Measurements from ENCODE around the gene MRPL14.

Gene MRPL14

DNA sequence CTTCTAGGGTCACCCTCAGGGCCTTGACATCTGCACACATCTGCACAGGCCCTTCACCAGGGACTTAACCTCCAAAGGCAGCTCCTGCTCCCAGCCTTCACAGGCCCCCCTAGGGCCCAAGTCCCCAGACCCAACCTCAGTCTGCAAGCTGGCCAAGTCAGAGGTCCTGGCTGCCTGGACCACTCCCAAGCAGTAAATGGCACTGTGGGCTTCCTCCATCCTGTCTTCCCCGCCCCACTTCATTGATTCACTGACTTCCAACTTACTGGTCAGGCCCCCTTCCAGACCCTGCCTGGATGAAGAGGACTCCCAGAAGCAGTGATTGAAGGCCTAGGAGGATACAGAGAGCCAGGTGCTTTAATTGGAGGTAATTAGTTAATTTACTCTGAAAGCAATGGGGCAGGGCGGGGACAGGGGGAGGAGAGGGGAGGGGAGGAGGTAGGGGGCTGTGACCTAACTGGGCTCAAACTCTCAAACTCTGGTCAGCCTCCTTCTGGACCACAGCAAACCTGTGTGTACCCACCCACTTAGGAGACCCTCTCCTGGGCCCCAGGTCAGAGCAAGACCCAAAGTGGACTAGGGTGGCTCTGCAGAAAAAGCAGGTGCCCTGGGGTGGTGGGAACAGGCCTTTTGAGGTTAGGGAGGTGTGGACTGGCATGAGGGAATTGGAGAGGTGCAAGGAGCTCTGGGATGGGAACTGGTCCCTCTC lies 51.5 kb downstream of the MRPL14 start:
- TF ChIP-seq, protein P1, sequence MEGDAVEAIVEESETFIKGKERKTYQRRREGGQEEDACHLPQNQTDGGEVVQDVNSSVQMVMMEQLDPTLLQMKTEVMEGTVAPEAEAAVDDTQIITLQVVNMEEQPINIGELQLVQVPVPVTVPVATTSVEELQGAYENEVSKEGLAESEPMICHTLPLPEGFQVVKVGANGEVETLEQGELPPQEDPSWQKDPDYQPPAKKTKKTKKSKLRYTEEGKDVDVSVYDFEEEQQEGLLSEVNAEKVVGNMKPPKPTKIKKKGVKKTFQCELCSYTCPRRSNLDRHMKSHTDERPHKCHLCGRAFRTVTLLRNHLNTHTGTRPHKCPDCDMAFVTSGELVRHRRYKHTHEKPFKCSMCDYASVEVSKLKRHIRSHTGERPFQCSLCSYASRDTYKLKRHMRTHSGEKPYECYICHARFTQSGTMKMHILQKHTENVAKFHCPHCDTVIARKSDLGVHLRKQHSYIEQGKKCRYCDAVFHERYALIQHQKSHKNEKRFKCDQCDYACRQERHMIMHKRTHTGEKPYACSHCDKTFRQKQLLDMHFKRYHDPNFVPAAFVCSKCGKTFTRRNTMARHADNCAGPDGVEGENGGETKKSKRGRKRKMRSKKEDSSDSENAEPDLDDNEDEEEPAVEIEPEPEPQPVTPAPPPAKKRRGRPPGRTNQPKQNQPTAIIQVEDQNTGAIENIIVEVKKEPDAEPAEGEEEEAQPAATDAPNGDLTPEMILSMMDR (conservative IDR thresholded peaks at IDR 0.05) = no peak
- H3K27ac ChIP-seq = peak overlapping the region; percentile 74; the same call in 1 of the 2 replicates

DNA sequence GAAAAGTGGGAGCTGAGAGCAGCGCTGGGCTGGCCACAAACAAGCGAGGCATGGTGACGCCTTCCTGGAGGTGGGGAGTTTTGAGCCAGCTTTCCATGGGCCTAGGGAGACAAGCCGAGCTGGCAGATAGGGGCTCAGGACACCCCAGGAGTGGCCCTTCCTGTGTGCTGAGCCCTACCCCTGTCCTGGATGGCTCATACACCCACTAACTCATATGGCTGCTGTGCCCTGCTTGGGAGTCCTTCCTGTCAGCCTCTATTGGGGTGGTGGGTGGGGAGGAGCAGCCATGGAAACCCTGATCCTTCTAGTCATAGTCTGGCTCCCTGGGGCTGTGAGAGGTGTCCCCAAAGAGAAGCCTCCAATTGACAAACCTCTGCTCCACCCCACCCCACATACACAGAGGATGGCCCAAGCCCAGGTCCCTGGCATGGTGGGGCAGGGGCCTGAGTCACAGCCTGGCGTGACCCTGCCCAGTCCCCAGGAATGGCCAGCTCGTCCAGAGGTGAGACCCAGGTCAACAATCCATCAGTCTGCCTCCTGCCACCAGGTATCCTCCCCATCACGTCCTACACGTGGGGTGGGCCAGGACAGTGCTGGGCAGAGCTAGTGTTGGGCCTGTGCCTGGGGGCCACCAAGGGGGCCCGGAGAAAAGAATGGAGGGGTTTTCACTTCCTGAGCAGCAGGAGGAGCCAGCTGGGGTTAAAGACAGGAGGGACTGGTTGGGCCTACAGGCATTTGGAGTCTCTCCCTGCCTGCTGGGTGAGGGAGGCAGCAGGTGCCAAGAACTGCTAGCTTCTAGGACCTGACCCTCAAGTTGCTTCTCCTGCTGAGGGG lies 52.2 kb downstream of the MRPL14 start:
- TF ChIP-seq, protein P1 (conservative IDR thresholded peaks at IDR 0.05) = no peak; the same call in none of the 2 replicates
- H3K27ac ChIP-seq = peak overlapping the region; percentile 74; the same call in 1 of the 2 replicates

DNA sequence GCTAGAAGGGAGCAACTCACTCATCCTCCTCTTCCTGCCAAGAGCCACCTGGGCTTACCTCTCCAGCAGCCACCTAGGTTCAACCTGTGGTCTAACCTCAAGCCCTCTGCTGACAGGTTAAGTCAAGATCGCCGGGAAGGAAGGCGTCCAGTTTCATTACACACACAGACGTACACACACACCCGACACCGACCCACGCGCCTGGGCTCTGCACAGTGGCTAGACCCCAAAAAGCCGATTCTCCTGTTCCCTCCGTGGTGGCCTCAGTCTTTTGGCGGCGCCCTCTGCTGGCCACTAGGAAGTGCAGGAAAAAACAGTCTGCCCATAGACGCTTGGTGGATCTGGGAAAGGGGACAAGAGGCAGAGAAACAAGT lies 52.8 kb downstream of the MRPL14 start:
- TF ChIP-seq, protein P1 (conservative IDR thresholded peaks at IDR 0.05) = peak; percentile 97
- H3K27ac ChIP-seq = peak overlapping the region; percentile 74; the same call in 1 of the 2 replicates

DNA sequence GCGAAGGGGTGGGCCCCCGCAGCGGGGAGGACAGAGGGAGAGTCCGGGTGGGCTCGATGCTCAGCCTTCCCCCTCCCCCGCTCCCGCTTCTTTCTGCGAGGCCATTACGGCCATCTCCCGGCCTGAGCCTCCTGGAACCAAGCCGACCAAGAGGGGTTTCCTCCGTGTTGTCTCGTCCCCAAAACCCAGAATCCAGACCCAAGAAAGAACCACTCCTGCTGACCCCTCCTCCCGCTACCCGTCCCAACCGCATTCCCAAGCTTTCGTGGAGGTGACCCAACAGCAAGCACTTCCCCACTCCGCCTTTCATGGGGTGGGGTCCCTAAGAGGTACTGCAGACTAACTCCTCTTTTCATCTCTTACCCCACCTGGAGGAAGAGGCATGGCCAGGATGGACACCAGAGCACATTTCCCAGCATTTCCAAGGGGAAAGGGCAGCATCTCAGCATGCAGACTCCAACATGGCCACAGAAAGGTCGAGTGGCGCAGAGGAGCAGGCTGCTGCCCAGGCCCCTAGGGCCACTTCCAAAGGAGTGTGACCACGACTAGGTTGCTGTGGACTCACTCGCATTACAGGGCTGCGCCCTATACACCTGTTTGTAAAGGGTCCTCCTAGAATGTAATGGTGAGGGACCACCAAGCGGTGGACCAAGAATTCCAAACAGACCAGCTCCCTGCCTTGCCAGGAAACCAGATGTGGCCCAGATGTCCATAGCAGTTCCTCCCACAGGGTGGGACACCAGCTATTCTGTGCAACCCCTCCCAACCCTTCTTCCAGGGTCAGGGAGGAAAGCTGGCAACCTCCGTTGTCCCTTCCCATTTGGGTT lies 53.4 kb downstream of the MRPL14 start:
- TF ChIP-seq, protein P1 (conservative IDR thresholded peaks at IDR 0.05) = no peak
- peak overlapping the region; percentile 74; the same call in 1 of the 2 replicates for H3K27ac ChIP-seq

DNA sequence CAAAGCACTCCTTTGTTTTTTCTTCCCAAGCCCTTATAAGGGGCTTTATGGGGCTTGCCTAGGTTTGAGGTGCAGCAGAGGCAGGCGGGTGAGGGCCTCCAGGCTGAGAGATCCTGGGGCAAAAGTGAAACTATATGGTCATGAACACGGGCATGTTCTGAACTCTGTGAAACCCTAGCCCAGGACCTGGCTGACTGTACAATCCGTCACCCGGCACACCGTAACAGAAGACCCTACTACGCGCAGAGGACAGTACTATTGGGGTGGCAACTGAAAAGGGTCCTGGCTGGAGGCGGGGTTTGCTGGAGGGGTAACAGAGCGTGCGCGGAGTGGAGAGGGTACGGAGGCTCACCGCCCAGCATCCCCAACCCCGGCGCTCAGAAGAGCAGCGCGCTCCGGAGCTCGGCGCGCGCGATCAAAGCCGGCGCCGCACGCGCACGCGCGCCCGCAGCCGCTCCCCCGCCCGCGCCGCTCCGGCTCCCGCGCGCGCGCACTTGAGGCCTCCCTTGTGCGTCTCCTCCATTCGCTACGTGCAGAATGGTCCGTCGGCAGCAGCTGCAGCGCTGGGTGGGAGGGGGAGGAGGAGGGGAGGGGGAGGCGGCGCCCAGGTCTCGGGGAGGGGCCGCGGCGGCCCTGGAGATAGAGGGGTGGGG lies 54.2 kb downstream of the MRPL14 start:
- peak overlapping the region; percentile 74; the same call in 1 of the 2 replicates for H3K27ac ChIP-seq
- TF ChIP-seq, protein P1 (conservative IDR thresholded peaks at IDR 0.05) = no peak

DNA sequence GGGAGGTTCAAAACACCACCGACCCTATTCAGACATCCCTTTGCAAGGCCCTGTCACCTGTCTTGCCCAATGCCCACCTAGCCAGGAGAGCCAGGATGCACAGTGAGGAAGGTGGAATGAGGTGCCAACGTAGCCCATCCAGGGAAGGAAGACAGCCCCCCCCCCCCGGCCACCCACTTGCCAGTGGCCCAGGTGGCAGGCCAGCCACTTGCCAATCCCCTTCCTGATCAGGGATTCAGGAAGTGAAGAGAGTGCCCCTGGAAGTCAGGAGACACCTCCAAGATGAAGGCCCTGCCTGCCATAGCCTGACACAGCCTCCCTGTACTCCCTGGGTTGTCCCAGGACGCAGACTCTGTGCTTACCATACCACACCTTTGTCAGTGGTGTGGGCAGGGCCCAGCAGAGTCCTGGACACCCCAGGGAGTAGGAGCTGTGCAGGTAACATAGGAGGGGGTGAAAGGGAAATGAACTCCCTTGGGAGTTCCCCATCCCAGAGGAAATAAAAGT lies 54.7 kb downstream of the MRPL14 start:
- peak overlapping the region; percentile 74; the same call in 1 of the 2 replicates for H3K27ac ChIP-seq
- TF ChIP-seq, protein P1 (conservative IDR thresholded peaks at IDR 0.05) = no peak
